ENCODE measurements around the gene CAMTA1.

DNA sequence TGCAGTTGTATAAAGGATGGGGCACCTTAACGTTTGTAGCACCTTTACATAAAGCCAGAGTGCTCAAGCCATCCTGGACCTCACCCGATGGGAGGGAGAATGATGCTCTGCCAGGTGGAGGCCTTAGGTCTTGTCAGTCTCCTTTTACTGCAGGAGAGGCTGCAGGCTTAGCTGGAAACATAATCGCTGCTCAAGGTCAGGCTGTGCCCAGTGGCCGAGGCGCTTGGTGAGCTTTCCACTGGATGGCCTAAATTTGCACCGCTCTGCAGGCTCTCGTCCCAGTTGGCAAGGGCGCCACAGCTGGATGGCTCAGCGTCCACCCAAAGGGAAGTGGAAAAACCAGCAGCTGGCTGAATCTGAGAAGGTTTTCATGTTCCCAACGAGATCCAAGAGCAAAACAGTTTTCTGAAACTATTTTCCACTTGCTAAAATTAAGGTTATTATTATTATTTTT lies 438.9 kb downstream of the CAMTA1 start:
- TF ChIP-seq, protein P1, sequence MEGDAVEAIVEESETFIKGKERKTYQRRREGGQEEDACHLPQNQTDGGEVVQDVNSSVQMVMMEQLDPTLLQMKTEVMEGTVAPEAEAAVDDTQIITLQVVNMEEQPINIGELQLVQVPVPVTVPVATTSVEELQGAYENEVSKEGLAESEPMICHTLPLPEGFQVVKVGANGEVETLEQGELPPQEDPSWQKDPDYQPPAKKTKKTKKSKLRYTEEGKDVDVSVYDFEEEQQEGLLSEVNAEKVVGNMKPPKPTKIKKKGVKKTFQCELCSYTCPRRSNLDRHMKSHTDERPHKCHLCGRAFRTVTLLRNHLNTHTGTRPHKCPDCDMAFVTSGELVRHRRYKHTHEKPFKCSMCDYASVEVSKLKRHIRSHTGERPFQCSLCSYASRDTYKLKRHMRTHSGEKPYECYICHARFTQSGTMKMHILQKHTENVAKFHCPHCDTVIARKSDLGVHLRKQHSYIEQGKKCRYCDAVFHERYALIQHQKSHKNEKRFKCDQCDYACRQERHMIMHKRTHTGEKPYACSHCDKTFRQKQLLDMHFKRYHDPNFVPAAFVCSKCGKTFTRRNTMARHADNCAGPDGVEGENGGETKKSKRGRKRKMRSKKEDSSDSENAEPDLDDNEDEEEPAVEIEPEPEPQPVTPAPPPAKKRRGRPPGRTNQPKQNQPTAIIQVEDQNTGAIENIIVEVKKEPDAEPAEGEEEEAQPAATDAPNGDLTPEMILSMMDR (IDR thresholded peaks at IDR 0.05), result no peak
- TF ChIP-seq POLR2AphosphoS5 (IDR thresholded peaks at IDR 0.05), result no peak
- no peak for TF ChIP-seq EP300 (IDR thresholded peaks at IDR 0.05)
- TF ChIP-seq POLR2A (IDR thresholded peaks at IDR 0.05), result no peak

Measured in stomach (tissue), 4 donors.